ENCODE data around the gene CYBA.

Gene CYBA

DNA sequence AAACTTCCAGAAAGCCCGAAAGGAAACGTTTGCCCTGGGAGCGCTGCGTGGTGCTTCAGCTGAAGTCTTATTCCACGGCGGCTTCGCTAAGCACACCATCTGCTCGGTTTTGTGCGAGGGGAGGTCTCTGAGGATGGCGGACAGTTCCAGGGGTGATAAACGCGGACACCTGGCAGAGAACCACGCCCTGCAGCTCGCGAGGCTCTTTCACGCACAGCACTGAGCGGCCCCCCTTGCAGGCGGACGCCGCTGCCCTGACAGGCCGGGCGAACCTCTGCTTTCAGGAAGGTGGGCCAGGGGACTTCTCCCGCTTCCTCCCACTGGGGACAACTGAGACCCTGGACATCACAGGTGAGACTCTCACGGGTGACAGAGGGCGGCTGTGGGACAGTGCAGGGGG, 8.3 kb upstream of the CYBA start:
- DNase-seq = no peak

DNA sequence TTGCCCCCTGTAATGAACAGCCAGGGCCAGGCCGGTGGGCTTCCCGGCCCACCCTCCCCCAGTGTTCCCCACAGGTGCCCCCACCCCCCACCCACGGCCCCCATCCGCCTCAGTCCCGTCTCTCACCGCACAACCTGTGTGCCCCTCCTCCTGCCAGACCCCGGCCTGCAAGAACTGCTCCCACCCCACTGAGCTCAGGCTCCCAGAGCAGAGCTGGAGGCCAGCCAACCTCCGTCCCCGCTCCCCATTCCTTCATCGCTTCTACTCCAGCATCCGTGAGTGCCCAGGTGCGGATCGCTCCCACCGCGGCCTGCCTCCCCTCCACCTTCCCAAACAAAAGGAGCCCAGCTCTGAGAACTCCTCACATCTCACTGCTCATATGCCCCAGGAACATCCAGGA, 7.9 kb upstream of the CYBA start:
- DNase-seq = no peak

DNA sequence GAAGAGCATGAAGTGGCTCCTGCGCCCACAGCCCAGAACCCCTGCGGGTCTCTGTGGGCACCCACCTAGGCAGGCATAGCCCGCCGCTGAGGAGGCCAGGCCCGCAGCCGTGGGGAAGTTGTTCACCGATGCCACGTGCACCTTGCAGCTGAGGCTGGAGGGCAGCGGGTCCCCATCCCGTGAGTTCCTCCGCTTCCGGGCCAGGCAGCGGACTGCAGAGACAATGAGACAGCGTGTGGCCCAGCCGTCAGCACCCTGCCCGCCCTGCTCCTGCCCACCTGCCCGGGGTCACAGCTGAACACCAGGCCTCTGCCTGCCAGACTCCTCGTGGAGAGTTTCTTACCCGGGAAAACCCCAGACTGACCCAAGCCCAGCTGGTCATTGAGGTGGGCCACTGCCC, 6.5 kb upstream of the CYBA start:
- no peak for DNase-seq

DNA sequence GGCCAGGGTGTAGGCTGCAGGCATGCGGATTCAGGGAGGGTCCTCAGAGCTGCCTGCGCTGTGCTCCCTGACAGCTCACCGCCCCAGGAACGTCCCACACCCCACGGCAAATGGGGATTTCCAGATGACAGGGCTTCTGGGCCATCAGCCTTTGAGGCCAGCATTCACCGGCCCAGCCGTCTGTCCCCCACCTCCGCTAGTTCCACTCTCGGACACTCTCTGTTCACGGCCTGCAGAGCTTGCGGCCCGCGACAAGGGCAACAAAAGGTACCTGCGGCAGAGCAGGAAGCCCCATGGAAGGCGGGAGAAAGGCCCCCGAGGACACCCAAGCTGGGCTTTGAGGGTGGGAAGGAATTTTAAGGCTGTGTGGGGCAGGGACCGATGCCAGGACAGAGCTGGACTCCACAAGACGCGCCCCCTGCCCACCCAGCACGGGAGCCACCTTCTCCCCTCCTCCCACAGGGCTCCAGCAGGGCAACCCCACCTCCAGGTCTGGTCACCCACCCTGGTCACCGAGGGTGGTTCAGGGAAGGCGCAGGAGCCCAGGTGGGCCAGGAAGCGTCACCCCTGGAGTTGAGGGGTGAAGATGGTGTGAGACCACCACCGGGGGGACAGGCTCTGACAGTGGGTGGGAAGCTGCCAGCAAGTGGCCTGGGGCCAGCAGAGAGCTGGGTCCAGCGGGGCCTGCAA, 5.6 kb upstream of the CYBA start:
- no peak for DNase-seq

DNA sequence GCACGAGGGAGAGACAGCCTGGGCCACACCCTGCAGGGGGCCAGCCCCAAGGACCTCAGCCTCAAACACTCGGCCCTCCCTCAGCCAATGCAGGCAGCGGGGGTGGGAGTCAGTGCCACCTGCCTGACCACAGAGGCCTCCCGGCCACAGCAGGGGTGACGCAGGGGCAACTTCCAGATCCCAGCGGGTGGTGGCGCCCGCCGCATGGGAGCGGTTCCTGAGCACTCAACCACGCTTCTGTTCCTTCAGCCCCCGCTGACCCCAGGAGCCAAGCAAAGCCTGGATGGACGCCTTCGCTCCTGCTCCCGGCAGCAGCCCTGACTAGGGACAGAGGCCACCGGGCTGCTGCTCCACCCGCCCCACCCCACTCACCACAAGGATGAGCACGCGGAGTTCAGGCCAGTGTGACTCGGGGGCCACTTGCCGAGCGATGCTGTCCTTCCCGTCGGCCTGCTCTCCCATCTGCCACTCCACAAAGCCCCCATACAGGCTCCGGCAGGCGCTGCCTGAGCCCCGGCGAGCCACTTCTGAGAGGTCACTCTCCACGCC, 5.0 kb upstream of the CYBA start:
- no peak for DNase-seq

DNA sequence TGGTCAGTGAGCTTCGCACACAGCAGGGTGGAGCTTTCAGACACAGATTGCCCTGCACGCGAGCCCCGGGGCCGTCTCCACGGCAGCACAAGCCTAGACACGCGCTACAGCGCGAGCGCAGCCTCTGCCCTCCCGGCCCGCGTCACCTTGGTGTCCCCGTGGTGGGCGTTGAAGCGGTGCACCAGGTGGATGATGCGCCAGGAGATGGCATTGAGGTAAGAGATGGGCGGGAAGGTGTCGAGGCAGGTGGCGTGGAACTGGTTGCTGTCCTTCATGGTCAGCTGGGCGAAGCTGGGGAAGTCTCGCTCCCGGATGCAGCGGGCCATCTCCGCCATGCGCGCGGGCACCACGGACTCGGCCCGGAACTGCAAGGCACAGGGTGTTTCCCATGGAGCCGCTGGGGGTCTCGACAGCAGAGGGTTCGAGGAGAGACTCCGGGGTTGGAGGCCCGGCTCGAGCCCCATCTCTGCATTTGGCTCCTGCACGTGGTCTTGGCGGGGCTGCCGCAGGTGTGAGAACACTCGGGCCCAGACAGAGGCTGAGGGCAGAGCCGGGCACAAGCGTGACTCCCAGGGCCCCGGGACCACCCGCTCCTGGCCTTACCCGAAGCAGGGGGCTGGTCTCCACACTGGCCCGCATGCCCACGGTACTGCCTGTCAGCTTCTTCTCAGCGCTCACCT, 4.3 kb upstream of the CYBA start:
- no peak for DNase-seq

DNA sequence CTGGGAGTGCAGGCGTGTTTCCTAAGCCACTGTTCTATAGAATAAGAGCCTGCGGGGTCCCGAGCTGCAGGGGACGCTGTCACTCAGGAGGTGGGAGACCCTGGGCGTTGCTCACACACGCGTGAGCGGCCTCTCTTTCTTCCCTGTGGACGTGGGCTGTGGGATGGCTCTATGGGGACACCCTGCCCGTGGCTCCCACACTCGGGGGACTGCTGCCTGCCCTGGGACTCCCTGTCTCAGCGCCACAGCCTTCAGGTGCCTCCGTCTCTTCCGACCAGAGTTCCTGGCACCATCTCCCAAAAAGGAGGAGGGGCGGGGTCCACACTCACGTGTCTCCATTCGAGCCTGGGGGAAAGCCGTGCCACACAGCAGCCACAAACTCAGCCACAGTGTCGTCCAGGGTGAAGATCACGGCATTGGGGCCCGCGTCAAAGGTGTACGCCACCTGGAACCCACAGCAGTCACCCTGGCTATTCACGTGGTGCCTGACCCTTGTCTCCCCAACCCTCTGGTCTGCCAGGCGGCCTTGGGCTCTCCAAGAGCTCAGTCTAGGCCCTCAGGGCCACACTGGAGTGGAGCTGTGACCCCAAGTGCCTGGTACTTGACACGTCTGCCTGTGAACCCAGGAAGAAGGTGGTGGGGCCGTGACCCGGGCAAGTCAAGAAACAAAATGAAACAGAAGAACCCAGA, 3.7 kb upstream of the CYBA start:
- no peak for DNase-seq

DNA sequence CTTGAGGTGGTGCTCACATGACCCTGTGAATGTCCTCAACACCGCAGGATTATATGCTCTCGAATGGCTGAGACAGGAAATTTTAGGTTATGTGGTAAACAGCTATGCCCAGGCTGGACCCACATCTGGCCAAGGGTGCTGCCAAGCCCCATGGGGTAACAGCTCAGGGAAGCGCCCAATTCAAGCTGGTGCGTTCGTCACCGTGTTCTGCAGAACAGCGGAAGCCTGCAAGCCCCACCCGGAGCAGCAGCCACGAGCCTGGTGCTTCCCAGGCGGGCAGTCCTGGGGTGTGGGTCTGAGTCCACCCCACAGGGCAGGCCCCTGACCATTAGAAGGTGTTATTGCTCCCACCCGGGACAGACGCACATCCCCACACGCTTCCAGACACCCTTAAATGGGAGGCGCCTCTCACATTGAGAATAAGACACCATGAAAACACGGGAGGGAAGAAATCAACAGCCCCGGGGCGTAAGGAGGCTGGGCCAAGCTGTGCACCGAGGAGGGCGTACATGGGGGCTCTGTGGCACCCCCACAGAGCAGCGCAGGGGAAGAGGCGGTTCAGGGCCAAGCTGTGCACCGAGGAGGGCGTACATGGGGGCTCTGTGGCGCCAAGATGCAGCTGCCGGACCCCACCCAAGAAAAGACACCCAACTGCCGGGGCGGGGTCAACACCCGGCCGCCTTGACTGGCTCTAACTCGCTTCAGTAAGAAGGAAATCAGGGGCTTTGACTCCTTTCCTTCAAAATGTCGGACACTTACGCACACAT, 2.9 kb upstream of the CYBA start:
- no peak for DNase-seq

DNA sequence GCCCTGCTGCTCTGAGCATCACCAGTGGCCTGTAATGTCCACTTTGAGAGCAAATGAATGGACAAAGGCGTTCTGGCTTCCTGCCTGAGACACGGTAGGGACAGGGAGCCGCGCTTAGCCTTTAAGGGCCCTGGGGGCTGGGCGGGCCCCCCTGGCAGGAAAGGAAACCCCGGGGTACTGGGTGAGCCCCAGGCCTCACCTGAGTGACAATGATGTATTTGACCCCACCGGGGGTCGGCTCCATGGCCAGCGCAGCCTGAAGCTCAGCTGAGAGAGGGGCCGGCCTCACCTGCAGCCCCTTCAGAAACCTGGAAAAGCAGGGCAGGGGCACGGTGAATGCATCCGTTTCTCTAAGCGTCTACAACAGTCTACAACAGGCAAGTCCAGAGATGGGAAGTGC, 2.2 kb upstream of the CYBA start:
- no peak for DNase-seq

DNA sequence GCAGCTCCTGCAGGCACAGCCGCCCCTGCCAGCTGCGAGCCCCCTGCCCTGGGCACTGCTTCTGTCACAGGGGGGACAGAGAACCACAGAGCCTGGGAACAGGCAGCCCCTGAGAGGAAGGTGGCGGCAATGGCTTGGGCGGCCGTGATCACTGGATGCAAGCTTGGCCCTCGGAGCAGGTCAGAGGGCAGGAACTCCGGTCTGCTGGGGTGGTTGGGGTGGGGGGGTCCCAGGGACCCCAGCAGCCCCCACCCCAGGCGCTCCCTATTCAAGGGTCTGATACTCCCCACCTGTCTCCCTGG, 1.9 kb upstream of the CYBA start:
- DNase-seq = no peak

DNA sequence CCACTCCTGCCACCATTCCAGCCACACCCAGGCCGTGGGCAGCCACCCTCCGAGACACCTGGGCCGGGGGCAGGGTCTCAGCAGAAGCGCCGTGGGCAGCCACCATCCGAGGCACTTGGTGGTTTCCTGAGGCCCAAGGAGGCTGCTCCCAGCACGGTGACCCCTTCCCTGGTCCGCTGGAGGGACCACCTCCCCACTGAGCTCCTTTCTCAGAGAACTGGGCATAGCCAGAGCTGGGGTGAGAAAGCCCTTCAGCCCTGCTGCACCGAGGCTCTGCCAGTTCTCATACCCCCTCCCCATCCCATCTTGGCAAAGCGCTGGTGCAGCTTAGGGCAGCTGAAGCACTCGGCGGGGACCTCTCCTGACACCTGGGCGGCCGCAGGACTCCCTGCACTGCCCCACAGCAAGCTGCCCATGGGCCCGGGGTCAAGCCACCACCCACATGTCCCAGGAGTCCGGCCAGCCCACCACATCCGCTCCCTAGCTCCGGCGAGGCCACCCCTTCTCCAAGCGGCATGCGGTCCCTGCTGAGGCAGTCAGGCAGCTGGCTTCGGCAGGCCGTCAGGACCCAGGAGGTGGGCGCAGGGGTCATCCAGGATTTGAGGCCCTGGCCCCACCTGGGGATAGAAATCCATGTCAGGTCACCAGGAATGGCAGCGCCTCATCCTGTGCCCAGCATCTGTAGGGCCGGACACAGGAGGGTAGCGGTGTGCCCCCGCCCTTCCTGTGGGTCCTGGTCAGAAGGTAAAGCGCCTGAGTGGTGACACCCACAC, 1.3 kb upstream of the CYBA start:
- DNase-seq = no peak

DNA sequence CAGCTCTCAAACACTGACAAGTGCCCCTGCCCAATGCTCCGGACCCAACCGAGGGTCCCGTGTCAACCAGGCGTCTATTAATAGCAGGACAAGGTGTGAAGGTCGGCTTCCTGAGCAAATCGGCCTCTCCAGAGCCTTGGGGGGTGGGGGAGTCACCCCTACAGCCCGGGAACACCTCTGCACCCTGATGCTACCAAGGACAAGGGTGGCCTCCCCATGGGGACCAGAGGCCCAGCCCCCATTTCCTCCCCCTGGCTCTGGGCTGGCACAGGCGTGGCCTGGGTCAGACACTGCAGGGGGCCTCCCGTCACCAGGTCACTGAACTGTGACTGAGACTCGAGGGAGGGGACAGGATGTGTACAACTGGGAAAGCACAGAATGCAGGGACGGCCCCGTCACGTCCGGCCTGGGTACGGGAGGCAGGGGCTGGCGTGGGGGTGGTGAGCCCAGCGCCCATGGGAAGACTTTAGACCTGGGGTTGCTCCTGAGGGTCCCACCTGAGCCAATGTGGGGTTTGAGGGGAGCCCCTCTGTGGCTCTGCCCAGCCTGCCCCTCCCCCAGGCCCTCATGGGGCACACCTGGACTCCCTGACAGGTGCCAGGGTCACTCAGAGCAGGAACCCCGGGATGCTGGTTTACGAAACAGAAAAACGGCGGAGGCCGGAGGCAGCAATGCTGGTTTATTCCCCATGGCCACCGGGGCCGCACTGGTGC, 579 bp upstream of the CYBA start:
- DNase-seq = no peak

DNA sequence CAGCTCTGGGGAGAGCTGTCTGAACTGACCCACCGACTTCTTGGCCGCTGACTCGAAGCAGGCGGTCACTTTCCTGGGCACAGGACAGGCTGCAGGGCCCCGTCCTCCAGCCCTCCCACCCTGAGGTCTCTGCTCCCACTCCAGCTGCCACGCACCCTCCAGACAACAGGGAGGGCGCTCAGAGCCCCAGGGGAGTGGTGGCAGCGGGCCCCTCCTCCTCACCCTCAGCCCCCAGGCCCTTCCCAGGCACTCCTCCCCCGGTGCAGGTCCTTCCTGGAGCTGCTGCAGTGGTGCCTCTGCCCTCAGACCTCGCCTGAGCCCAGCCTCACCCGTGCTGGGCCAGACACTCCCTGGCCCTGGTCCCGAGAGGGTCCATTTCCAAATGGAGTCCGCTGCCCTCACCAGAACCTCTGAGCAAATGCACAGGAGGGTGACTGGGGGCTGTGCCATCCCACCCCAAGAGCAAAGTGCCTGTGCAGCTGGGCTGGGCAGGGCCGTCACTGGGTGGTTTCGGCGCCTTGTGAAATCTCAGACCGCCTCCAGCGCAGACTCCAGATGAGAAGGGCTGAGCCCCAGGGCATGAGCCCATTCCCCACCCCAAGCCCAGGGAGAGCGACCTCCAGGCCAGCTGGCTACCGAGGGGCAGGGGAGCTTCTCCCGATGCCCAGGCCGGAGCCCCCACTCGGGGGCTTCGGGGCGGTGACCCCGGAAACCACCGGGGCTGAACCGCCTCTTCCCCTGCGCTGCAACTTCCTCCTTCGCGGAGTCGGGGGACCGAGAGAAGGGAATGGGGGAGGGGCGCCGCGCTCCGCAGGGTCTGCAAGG, 717 bp downstream of the CYBA start:
- DNase-seq = no peak

DNA sequence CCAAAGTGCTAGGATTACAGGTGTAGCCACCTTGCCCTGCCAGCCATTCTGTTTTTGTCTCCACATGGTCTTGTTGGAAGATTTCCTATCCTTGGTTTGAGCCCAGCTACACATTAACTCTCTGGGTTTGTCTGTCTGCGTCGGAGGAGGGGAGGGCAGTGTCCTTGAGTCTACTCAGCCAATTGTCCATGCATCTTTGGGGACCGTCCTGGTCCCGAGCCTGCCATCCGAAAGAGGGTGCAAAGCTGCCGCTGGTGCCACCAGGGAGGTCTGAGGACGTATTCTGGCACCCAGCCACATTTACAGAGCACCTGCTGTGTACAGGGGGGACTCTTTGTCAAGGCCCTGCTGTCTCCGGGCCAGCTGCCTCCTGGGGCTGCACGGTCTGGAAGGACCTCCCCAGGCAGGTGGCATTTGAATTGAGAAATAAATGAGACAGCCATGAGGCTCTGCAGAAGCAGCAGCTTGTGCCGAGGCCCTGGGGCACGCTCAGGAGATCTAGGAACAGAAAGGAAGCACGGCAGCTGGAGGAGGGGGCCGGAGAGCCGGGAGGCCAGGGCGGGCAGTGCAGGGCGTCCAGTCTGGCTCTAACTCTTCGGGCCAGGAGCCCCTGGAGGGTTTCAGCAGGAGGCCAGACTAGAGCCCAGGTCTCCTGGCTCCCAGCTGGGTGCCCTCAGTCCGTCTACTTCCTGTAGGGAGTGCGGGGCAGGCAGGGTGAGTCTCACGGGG, 1.5 kb downstream of the CYBA start:
- no peak for DNase-seq

DNA sequence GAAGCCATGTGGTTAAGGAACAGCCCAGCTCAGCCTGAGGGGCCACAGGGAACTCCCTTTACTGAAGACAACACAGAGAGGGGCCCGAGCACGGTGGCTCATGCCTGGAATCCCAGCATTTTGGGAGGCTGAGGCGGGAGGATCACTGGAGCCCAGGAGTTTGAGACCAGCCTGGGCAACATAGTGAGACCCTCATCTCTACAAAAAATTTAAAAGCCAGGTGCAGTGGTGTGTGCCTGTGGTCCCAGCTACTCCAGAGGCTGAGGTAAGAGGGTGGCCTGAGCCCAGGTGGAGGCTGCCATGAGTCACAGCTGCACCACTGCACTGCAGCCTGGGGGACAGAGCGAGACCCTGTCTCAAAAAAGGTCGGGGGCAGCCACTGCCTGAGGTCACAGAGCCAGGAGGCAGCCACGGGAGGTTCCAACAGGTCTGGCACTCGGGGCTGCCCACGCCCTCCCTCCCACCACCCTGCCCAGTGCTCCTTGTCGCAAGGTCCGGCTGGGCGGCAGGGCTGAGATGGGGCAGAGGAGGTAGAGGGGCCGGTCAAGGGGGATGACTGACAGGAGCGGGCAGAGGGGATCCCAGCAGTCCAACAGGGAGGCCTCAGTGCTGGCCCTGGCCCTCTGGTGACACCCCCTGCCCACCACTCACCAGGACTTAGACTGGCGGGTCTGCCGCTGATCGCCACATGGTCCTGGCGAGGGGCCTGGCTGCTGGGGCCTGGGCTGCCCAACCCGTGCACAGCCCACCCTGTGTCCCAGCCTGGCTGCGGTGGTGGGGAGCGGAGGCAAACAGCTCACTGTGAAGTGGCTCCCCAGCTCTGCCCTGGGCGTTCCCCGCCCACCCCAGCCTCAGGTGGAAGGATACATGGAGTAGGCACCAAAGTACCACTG, 3.4 kb downstream of the CYBA start:
- no peak for DNase-seq

DNA sequence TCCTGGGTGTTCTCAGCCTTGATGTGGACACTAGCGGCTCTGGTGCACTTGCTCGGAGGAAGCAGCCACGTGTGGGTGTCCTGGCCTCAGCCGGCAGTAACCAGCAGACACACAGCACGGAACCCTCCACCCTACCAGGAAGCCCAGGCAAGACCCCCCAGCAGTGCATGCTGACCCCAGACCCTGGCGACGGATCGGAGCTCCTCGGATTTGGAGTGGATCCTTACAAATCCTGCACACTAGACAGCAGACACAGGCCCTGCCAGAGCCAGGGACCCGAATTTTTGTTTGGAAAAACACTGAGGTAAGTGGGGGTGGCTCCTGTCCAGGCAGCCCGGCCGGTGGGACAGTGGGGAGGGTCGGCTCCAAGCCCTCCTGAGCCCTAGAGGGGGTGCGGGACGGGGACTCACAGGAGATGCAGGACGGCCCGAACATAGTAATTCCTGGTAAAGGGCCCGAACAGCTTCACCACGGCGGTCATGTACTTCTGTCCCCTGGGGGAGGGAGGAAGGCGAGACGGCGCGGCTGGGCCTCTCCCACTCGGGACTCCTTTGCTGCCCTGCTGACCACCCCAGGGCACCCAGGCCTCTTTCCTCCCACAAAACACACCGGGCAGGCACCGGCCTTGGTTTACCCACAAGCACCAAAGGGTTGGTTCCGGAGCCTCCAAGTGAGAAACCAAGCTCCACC, 4.4 kb downstream of the CYBA start:
- no peak for DNase-seq

DNA sequence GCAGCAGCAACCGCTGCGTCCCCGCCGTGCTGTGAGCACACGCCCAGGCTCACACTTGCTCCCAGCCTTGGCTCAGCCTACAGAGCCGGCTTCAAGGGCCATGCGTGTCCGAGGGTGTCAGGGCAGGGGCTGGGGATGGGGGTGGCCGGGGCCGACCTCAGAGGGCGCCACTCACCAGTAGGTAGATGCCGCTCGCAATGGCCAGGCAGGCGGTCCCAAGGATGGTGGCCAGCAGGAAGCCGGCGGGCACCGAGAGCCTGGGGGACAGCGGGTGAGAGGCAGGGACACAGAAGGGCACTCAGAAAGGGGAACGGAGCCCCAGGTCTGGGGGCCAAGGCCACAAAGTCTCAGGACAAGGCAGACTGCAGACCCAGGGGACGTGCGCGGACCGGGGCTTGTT, 4.9 kb downstream of the CYBA start:
- no peak for DNase-seq

DNA sequence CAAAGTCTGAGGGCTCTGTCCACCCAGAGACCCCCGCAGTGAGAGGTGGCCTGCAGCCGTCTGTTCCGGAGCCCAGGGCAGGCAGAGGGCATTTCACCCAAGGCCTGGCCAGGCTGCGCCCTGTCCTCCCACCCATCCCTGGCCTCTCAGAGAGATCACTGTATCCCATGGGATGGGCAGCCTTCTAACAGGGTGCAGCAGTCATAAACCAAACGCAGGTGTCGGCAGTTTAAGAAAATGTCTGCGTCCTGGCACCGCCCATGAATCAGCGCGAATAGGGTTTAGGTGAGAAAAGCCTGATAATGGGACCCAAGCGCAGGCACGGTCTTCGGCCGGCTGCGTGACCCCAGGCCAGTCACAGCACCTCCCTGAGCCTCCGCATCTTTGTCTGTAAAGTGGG, 5.4 kb downstream of the CYBA start:
- DNase-seq = no peak

DNA sequence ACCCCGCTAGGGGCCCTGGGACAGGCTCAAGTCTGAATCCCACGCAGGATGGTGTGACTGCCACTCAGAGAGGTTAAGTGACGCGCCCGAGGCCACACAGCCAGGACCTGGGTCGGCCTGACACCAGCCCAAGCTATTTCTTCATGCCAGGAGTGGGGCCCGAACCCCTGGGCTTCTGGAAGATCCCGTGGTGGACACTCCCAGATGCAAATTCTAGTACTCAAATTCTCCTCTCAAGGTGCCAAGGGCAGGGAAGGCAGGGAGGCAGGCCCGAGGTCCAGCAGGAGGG, 7.3 kb downstream of the CYBA start:
- no peak for DNase-seq
